ENCODE data around the gene STX17. TPM values are rescaled to one million over a fixed set of nuclear protein-coding genes. Genes with fewer than 3 reads are reported as not detected.

The STX17 gene
- total RNA-seq, 1 donor: 35.0 TPM

- TF ChIP-seq CTCF (IDR thresholded peaks at IDR 0.05; ENCODE audit: insufficient read depth, low read depth, low read length): no peak
- DNase-seq (ENCODE audit: low read depth): no peak
- no peak overlapping the region for H3K4me3 ChIP-seq (ENCODE audit: low read depth, low read length)
These were observed 49.2 kb downstream of the STX17 start for GRCh38 chr9:99955606-99956005.

GRCh38 chr9:99962680-99963261 lies 56.3 kb downstream of the STX17 start:
- DNase-seq (ENCODE audit: low read depth): peak; percentile 50
- TF ChIP-seq CTCF (IDR thresholded peaks at IDR 0.05; ENCODE audit: insufficient read depth, low read depth, low read length): no peak
- no peak overlapping the region for H3K4me3 ChIP-seq (ENCODE audit: low read depth, low read length)

DNA sequence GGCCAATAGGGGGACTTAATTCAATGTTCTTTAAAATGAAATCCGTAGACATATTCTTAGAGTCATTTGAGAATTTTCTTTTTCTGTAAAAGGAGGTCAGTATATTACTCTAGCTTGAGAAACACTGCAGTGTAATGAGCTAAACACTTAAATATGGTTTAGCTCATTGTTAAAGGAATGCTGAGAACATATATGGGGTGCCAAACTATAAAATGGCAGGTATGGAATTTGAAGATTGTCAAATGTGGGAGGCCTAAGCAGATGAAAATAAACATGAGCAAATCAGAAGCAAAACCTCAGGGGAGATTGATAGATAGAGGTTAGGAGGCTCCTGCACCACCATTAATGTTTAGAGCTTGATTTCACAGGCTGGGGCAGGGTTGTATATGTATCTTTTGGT lies 57.9 kb downstream of the STX17 start:
- DNase-seq (ENCODE audit: low read depth): no peak
- no peak overlapping the region for H3K4me3 ChIP-seq (ENCODE audit: low read depth, low read length)
- TF ChIP-seq CTCF (IDR thresholded peaks at IDR 0.05; ENCODE audit: insufficient read depth, low read depth, low read length): no peak

DNA sequence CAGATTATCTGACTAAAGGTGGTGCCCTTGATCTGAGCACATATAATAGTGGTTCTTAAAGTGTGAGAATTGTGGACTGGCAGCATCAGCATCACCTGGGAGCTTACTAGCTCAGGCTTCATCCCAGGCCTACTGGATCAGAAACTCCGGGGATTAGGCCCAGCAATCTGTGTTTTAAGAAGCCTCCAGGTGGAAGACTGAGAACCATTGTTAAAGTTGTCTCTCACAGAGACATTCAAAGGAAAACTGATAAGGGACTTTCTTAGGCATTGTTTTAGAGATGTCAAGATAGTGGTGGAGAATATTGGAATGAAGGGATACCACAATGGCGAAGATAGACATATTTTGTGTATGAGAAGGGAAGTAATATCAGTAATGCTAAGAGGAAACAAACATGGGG lies 59.5 kb downstream of the STX17 start:
- no peak overlapping the region for H3K4me3 ChIP-seq (ENCODE audit: low read depth, low read length)
- TF ChIP-seq CTCF (IDR thresholded peaks at IDR 0.05; ENCODE audit: insufficient read depth, low read depth, low read length): no peak
- DNase-seq (ENCODE audit: low read depth): no peak

DNA sequence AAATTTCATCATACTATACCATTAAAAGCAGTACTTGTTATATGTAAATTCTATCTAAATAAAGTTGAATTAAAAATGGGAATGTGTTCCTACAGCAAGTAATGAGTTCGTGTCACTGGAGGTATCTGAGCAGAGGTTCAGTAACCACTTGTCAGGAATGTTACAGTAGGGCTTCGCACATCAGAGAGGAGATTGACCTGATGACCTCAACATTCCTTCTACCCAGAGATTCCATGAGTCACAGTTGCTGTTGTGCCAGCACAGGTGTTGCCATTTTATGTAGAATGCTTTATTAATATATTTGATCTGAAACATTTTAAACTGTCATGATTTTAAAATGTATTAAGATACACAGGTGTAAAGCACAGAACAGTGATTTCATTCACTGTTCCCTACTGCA lies 60.3 kb downstream of the STX17 start:
- no peak for TF ChIP-seq CTCF (IDR thresholded peaks at IDR 0.05; ENCODE audit: insufficient read depth, low read depth, low read length)
- peak; percentile 14 for DNase-seq (ENCODE audit: low read depth)
- H3K4me3 ChIP-seq (ENCODE audit: low read depth, low read length): no peak overlapping the region

GRCh38 chr9:99967457-99967856 lies 61.0 kb downstream of the STX17 start:
- DNase-seq (ENCODE audit: low read depth): no peak
- TF ChIP-seq CTCF (IDR thresholded peaks at IDR 0.05; ENCODE audit: insufficient read depth, low read depth, low read length): no peak
- no peak overlapping the region for H3K4me3 ChIP-seq (ENCODE audit: low read depth, low read length)

GRCh38 chr9:99970481-99970880 lies 64.0 kb downstream of the STX17 start:
- H3K4me3 ChIP-seq (ENCODE audit: low read depth, low read length): no peak overlapping the region
- no peak for TF ChIP-seq CTCF (IDR thresholded peaks at IDR 0.05; ENCODE audit: insufficient read depth, low read depth, low read length)
- no peak for DNase-seq (ENCODE audit: low read depth)

Measured in fibroblast of villous mesenchyme (primary cell).